Liver (tissue), 9 donors: ENCODE measurements around the gene PPP2R5B. TPM values are rescaled to one million over a fixed set of nuclear protein-coding genes. Genes with fewer than 3 reads are reported as not detected.
A peak's percentile ranks its signal among the peaks of the same experiment; 100 is the strongest.

Source experiments
- DNase-seq: peaks from one replicate; pipeline ENCODE4 v3.0.0-alpha.2; 2017; ENCODE audit warnings: low spot score
- H3K27ac ChIP-seq, 2 donors: one replicate each; pipeline ENCODE4 v1.7.0; 2013; ENCODE audit warnings: inconsistent platforms in 2 of 2, low read length in 2 of 2, control low read depth in 1 of 2, low read depth in 1 of 2, mild to moderate bottlenecking in 1 of 2
- H3K27me3 ChIP-seq, 4 donors: one replicate each; pipeline versions ENCODE4 v1.6.1 to v1.7.0; 2013; ENCODE audit warnings: low read length in 3 of 4, inconsistent platforms in 1 of 4, mild to moderate bottlenecking in 1 of 4, moderate library complexity in 1 of 4; ENCODE audit not compliant: control insufficient read depth in 4 of 4, insufficient read depth in 4 of 4
- H3K36me3 ChIP-seq, 4 donors: one replicate each; pipeline versions ENCODE4 v1.6.1 to v1.7.0; 2013; ENCODE audit warnings: low read length in 3 of 4, mild to moderate bottlenecking in 3 of 4, low read depth in 1 of 4, moderate library complexity in 1 of 4; ENCODE audit not compliant: control insufficient read depth in 4 of 4, insufficient read depth in 3 of 4
- H3K4me1 ChIP-seq, 4 donors: one replicate each; pipeline versions ENCODE4 v1.6.1 to v1.7.0; 2013; ENCODE audit warnings: low read length in 3 of 4, mild to moderate bottlenecking in 3 of 4, moderate library complexity in 1 of 4; ENCODE audit not compliant: control insufficient read depth in 4 of 4, insufficient read depth in 4 of 4
- H3K4me3 ChIP-seq, 3 donors: one replicate each; pipeline versions ENCODE4 v1.6.1 to v1.7.0; 2013; ENCODE audit warnings: low read length in 3 of 3, control low read depth in 1 of 3, low read depth in 1 of 3, mild to moderate bottlenecking in 1 of 3
- H3K9ac ChIP-seq, 2 donors: one replicate each; pipeline ENCODE4 v1.7.0; 2013; ENCODE audit warnings: low read length in 2 of 2, mild to moderate bottlenecking in 2 of 2, moderate library complexity in 2 of 2, control low read depth in 1 of 2, low read depth in 1 of 2
- H3K9me3 ChIP-seq, 4 donors: one replicate each; pipeline versions ENCODE4 v1.6.1 to v1.7.0; 2013; ENCODE audit warnings: low read length in 3 of 4; ENCODE audit not compliant: control insufficient read depth in 4 of 4
- ATF3 ChIP-seq: IDR thresholded peaks from 2 replicates; pipeline ENCODE4 v1.6.1; 2016; ENCODE audit warnings: antibody characterized with exemption
- CTCF ChIP-seq: fragments of 150-350 bp; IDR thresholded peaks from 2 replicates; pipeline ENCODE4 v1.5.1; 2017; ENCODE audit warnings: improper control_type of control experiment, low read depth, low read length; ENCODE audit not compliant: missing input control
- EGR1 ChIP-seq, 2 donors: IDR thresholded peaks; 2 replicates each; pipeline ENCODE4 v1.6.1; 2016 to 2018; ENCODE audit warnings: antibody characterized with exemption in 2 of 2, low read depth in 2 of 2
- FOXA1 ChIP-seq: IDR thresholded peaks from 2 replicates; pipeline ENCODE4 v1.6.1; 2016; ENCODE audit warnings: antibody characterized with exemption
- FOXA2 ChIP-seq: IDR thresholded peaks from 2 replicates; pipeline ENCODE4 v1.6.1; 2016; ENCODE audit warnings: antibody characterized with exemption
- GABPA ChIP-seq, 2 donors: IDR thresholded peaks in 1 of 2; conservative IDR thresholded peaks in 1 of 2; 2 replicates each; pipeline ENCODE4 v1.6.1; 2016; ENCODE audit warnings: antibody characterized with exemption in 2 of 2, mild to moderate bottlenecking in 1 of 2, moderate library complexity in 1 of 2
- HNF4A ChIP-seq, 2 donors: conservative IDR thresholded peaks; 2 replicates each; pipeline ENCODE4 v1.6.1; 2016; ENCODE audit warnings: antibody characterized with exemption in 2 of 2, mild to moderate bottlenecking in 2 of 2
- HNF4G ChIP-seq: IDR thresholded peaks from 2 replicates; pipeline ENCODE4 v1.6.1; 2016; ENCODE audit warnings: antibody characterized with exemption
- JUND ChIP-seq, 2 donors: IDR thresholded peaks; 2 replicates each; pipeline ENCODE4 v1.6.1; 2016; ENCODE audit warnings: antibody characterized with exemption in 2 of 2
- MAX ChIP-seq: IDR thresholded peaks from 2 replicates; pipeline ENCODE4 v1.6.1; 2016; ENCODE audit warnings: antibody characterized with exemption
- NR2F2 ChIP-seq: IDR thresholded peaks from 2 replicates; pipeline ENCODE4 v1.6.1; 2016; ENCODE audit warnings: antibody characterized with exemption
- RAD21 ChIP-seq, 2 donors: IDR thresholded peaks; 2 replicates each; pipeline ENCODE4 v1.6.1; 2016; ENCODE audit warnings: antibody characterized with exemption in 2 of 2, mild to moderate bottlenecking in 2 of 2
- REST ChIP-seq: IDR thresholded peaks from 2 replicates; pipeline ENCODE4 v1.6.1; 2016; ENCODE audit warnings: antibody characterized with exemption, mild to moderate bottlenecking
- RXRA ChIP-seq, 2 donors: IDR thresholded peaks; 2 replicates each; pipeline ENCODE4 v1.6.1; 2017 to 2018; ENCODE audit warnings: antibody characterized with exemption in 2 of 2, mild to moderate bottlenecking in 1 of 2
- SP1 ChIP-seq: IDR thresholded peaks from 2 replicates; pipeline ENCODE4 v1.6.1; 2018; ENCODE audit warnings: antibody characterized with exemption, mild to moderate bottlenecking
- TAF1 ChIP-seq: conservative IDR thresholded peaks from 2 replicates; pipeline ENCODE4 v1.6.1; 2016; ENCODE audit warnings: antibody characterized with exemption, mild to moderate bottlenecking
- YY1 ChIP-seq: IDR thresholded peaks from 2 replicates; pipeline ENCODE4 v1.6.1; 2016; ENCODE audit warnings: antibody characterized with exemption, mild to moderate bottlenecking
- ZBTB33 ChIP-seq: IDR thresholded peaks from 2 replicates; pipeline ENCODE4 v1.6.1; 2016; ENCODE audit warnings: antibody characterized with exemption
- WGBS: extraction: QIAGEN DNeasy Blood & Tissue Kit; methylation state at CpG from one replicate; pipeline ENCODE4 v1.1.7; 2013; 5-methylcytosine and 5-hydroxymethylcytosine counted together
- polyA plus RNA-seq, 2 donors: library from polyadenylated mRNA; stranded (reverse) in 1 of 2; unstranded in 1 of 2; fragments of 200-250 nt in 1 of 2; fragments of >200 nt in 1 of 2; fragmentation: Nextera tagmentation in 1 of 2; extraction: Ambion mirVana in 1 of 2; gene quantifications; one replicate each; pipeline versions ENCODE4 v1.2.1 to v1.2.3, GENCODE V29; 2013 to 2015
- total RNA-seq, 2 donors: library from RNA; depleted of rRNA; stranded (reverse); fragments of >200 nt; gene quantifications; one replicate each; pipeline ENCODE4 v1.2.3, GENCODE V29; 2014
- donor health status: healthy.
- donor health status: healthy.
- donor health status: healthy.
- donor health status: healthy.
- donor health status: healthy.

The PPP2R5B gene
- total and polyA plus RNA-seq, 4 donors = 2.9 to 6.6 (median 5.1) TPM

GRCh38 chr11:64887757-64888405 is 36.6 kb upstream of the PPP2R5B start:
- 9% methylated on average over 34 of the region's 34 CpGs for WGBS
- H3K27ac ChIP-seq = peak overlapping the region; percentile 52 to 62
- no peak overlapping the region for H3K9ac ChIP-seq

More at GRCh38 chr11:64887757-64888405, 36.6 kb upstream of the PPP2R5B start:
- no peak for TF ChIP-seq JUND (IDR thresholded peaks at IDR 0.05)
- no peak for TF ChIP-seq FOXA2
- no peak for TF ChIP-seq YY1
- TF ChIP-seq HNF4G = no peak
- TF ChIP-seq GABPA (IDR thresholded peaks at IDR 0.05 in 1 of 2, conservative IDR thresholded peaks at IDR 0.05 in 1 of 2) = peak in 1 of 2 donors; percentile 23
- peak in 1 of 2 donors; percentile 15 for TF ChIP-seq HNF4A (conservative IDR thresholded peaks at IDR 0.05)
- no peak for TF ChIP-seq ATF3
- no peak for TF ChIP-seq NR2F2
- TF ChIP-seq RXRA (IDR thresholded peaks at IDR 0.05) = peak; percentile 42 to 43
- TF ChIP-seq EGR1 (IDR thresholded peaks at IDR 0.05; ENCODE audit: low read depth in 2 of 2) = no peak
- peak; percentile 65 to 80 for TF ChIP-seq RAD21 (IDR thresholded peaks at IDR 0.05)
- TF ChIP-seq SP1 = peak; percentile 38
- no peak for TF ChIP-seq ZBTB33
- TF ChIP-seq FOXA1 = no peak
- no peak for TF ChIP-seq TAF1
- no peak for TF ChIP-seq REST
- TF ChIP-seq CTCF = peak; percentile 90
- TF ChIP-seq MAX = no peak
- H3K36me3 ChIP-seq = no peaks in the 10 kb centered on the region
- peak overlapping the region in 2 of 3 donors; percentile 5 to 29 for H3K4me3 ChIP-seq
- H3K4me1 ChIP-seq = peaks cover 10 to 45% (median 36%) of the 10 kb centered on the region in 4 donors
- no peaks in the 10 kb centered on the region for H3K9me3 ChIP-seq
- DNase-seq = peak; percentile 96
- H3K27me3 ChIP-seq = no peaks in the 10 kb centered on the region
